ENCODE data around the gene PPP2R5C. TPM values are rescaled to one million over a fixed set of nuclear protein-coding genes. Genes with fewer than 3 reads are reported as not detected.

Gene PPP2R5C
- total and polyA plus RNA-seq, 3 donors from 2014 or later, result 106 to 166 (median 126) TPM

GRCh38 chr14:101872346-101872745, 110.8 kb downstream of the PPP2R5C start:
- no peaks in the 10 kb centered on the region for H3K36me3 ChIP-seq (ENCODE audit: low read depth, missing control alignments)
- DNase-seq, result no peak
- no peaks in the 10 kb centered on the region for H3K9me3 ChIP-seq
- no peak overlapping the region for H3K4me3 ChIP-seq
- no peak for TF ChIP-seq POLR2A (IDR thresholded peaks at IDR 0.05)
- TF ChIP-seq CTCF (IDR thresholded peaks at IDR 0.05), result no peak
- no peaks in the 10 kb centered on the region for H3K27me3 ChIP-seq
- H3K27ac ChIP-seq, result no peak overlapping the region
- WGBS, 2 donors, result 66 to 84% methylated on average over 4 of the region's 4 CpGs
- H3K4me1 ChIP-seq, result peaks cover 12% of the 10 kb centered on the region
- intact Hi-C loops (cut with DNase I; ENCODE audit: low total_unique reads), result no loop called here

DNA sequence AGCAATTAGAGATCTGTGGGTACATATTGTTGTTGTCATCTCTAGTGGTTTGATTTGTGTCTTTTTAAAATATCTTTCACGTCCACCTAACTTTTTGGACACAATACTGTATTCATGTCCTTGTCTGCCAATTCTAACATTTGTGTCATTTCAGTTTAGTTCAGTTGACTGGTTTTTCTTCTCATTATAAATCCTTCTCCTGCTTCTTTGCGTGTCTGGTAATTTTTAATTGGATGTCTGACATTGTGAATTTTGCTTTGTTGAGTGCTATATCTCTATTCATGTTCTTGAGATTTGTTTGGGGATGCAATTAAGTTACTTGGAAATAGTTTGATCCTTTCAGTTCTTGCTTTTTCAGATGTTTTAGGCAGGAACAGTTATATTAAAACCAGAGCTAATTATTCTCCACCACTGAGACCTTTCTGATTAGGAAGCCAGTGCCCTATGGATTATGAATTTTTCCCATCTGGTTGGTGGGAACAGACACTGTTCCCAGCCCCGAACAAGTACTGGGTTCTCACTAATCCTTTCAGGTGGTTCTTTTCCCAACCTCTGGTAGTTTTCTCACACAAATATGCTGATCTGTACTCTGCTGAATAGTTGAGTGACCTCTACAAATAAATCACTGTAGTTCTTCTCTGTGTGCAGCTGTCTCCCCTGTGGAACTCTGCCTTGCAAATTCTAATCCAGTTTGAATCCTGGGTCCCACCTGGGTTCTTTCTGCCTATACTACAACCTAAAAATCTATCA, 111.7 kb downstream of the PPP2R5C start:
- Histone ChIP-seq H3K4me1 (peaks cover 21% of the 10 kb centered on the region), H3K9me3 (no peaks in the 10 kb centered on the region), H3K36me3 (ENCODE audit: low read depth, missing control alignments) (no peaks in the 10 kb centered on the region), H3K27me3 (no peaks in the 10 kb centered on the region), H3K4me3 (no peak overlapping the region), H3K27ac (no peak overlapping the region)
- no peak for DNase-seq
- no peak for TF ChIP-seq CTCF (IDR thresholded peaks at IDR 0.05)
- TF ChIP-seq POLR2A (IDR thresholded peaks at IDR 0.05), result no peak
- WGBS, 2 donors, result 61 to 71% methylated on average over 3 of the region's 3 CpGs
- intact Hi-C loops (cut with DNase I; ENCODE audit: low total_unique reads), result no loop called here

DNA sequence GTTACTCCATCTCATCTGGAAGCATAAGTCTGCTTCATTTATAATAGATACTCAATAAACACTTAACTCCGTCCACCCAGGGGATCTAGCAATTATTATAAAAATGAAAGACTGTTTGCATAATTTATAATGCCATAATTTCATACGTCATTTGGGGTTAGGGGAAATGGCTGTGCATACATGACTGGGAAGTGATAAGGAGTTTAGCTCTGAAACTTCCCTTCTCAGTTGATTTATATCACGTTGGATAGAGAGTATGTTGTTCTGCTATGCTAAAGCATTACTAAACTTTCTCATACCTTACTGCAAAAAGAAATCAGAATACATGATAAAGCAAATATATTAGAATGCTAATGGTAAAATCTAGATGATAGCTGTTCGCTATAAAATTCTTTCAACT, 112.5 kb downstream of the PPP2R5C start:
- TF ChIP-seq CTCF (IDR thresholded peaks at IDR 0.05) (no peak), POLR2A (IDR thresholded peaks at IDR 0.05) (no peak)
- no peaks in the 10 kb centered on the region for H3K36me3 ChIP-seq (ENCODE audit: low read depth, missing control alignments)
- H3K9me3 ChIP-seq, result no peaks in the 10 kb centered on the region
- H3K4me1 ChIP-seq, result peaks cover 21% of the 10 kb centered on the region
- no peaks in the 10 kb centered on the region for H3K27me3 ChIP-seq
- H3K27ac ChIP-seq, result no peak overlapping the region
- H3K4me3 ChIP-seq, result no peak overlapping the region
- intact Hi-C loops (cut with DNase I; ENCODE audit: low total_unique reads), result no loop called here
- 87 to 91% methylated on average over 4 of the region's 4 CpGs for WGBS, 2 donors
- DNase-seq, result no peak

DNA sequence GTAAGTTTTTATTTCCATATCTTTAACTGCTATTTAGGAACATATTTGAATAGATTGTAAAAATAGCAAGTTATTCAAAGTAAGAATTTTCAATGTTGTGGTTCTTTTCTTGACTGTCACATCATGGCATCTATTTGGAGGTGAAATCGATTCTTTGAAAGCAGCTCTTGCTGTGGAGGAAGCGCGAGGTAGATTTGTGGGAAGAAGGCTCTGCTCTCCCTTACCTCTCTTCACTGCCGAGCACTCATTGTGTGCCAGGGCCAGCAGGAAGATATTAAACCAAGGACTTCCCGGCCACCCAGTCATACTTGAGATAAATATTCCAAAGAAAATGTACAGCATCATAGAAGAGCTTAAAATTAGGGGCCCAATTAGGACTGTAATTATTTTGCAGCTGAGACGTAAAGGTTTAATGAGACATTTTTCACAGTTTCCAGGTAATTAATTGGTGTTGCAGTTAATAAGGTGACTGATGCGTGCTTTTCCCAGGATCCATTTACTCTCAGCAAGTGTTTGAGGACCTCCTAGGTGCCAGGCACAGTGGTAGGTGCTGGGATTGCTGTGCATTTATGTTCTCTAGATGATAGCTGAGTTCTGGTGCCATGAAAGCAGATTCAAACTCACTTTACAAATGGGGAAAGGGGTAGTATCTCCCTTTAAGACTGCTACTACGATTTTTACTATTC, 113.7 kb downstream of the PPP2R5C start:
- H3K36me3 ChIP-seq (ENCODE audit: low read depth, missing control alignments), result no peaks in the 10 kb centered on the region
- peaks cover 21% of the 10 kb centered on the region for H3K4me1 ChIP-seq
- H3K27ac ChIP-seq, result no peak overlapping the region
- H3K4me3 ChIP-seq, result no peak overlapping the region
- WGBS, 2 donors, result 73 to 82% methylated on average over 8 of the region's 8 CpGs
- DNase-seq, result no peak
- no peak for TF ChIP-seq CTCF (IDR thresholded peaks at IDR 0.05)
- TF ChIP-seq POLR2A (IDR thresholded peaks at IDR 0.05), result no peak
- no peaks in the 10 kb centered on the region for H3K27me3 ChIP-seq
- intact Hi-C loops (cut with DNase I; ENCODE audit: low total_unique reads), result no loop called here
- H3K9me3 ChIP-seq, result no peaks in the 10 kb centered on the region

All from testis (tissue), 3 donors.